Measurements from ENCODE around the gene DCAKD. TPM values are rescaled to one million over a fixed set of nuclear protein-coding genes. Genes with fewer than 3 reads are reported as not detected.

Gene DCAKD
- total and polyA plus RNA-seq, 2 experiments from 2014 or later, result 29.9 to 47.4 TPM

DNA sequence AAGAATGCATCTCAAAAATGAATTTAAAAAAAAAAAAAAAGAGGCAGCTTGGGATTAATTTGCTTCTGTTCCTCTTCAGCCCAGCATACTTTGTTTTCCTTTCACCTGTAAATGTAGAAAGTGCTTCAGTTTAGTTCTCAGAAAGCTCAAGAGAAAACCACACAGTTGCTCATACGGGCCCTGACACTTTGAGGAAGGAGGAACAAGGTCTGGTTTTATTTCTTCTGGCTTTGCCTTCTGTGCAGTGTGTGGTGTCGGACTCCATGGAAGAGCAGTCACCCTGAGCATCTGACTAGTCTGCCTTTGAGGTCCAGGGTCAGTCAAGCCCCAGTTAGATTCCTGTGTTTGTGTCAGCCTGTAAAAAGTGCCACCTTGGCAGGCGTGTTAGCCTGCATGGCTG is 37.3 kb upstream of the DCAKD start:
- H3K9me2 ChIP-seq (replicated peaks; ENCODE audit: insufficient read depth), result no peaks in the 10 kb centered on the region
- no peak overlapping the region for H3K27ac ChIP-seq
- no peak overlapping the region for H2AFZ ChIP-seq
- H4K20me1 ChIP-seq (ENCODE audit: insufficient read depth, poor library complexity, severe bottlenecking), result no peaks in the 10 kb centered on the region
- no peaks in the 10 kb centered on the region for H3K27me3 ChIP-seq
- no peaks in the 10 kb centered on the region for H3K36me3 ChIP-seq (replicated peaks; ENCODE audit: insufficient read depth, low read depth)
- no peak for TF ChIP-seq EZH2 (IDR thresholded peaks at IDR 0.05; ENCODE audit: borderline replicate concordance)
- TF ChIP-seq, protein P1, sequence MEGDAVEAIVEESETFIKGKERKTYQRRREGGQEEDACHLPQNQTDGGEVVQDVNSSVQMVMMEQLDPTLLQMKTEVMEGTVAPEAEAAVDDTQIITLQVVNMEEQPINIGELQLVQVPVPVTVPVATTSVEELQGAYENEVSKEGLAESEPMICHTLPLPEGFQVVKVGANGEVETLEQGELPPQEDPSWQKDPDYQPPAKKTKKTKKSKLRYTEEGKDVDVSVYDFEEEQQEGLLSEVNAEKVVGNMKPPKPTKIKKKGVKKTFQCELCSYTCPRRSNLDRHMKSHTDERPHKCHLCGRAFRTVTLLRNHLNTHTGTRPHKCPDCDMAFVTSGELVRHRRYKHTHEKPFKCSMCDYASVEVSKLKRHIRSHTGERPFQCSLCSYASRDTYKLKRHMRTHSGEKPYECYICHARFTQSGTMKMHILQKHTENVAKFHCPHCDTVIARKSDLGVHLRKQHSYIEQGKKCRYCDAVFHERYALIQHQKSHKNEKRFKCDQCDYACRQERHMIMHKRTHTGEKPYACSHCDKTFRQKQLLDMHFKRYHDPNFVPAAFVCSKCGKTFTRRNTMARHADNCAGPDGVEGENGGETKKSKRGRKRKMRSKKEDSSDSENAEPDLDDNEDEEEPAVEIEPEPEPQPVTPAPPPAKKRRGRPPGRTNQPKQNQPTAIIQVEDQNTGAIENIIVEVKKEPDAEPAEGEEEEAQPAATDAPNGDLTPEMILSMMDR (IDR thresholded peaks at IDR 0.05; ENCODE audit: poor library complexity), result no peak
- no peak for TF ChIP-seq EZH2phosphoT487 (IDR thresholded peaks at IDR 0.05; ENCODE audit: low read depth, severe bottlenecking, unreplicated experiment)
- H3K4me2 ChIP-seq, result no peak overlapping the region
- DNase-seq (ENCODE audit: low spot score), result no peak
- 97% methylated on average over 3 of the region's 3 CpGs for WGBS (ENCODE audit: low lambda C conversion rate, missing lambda C conversion rate)
- no peak overlapping the region for H3K4me3 ChIP-seq
- peaks cover 2% of the 10 kb centered on the region for H3K79me2 ChIP-seq
- no peaks in the 10 kb centered on the region for H3K9me3 ChIP-seq (ENCODE audit: low read depth)
- peaks cover 12% of the 10 kb centered on the region for H3K4me1 ChIP-seq (ENCODE audit: insufficient read depth)

DNA sequence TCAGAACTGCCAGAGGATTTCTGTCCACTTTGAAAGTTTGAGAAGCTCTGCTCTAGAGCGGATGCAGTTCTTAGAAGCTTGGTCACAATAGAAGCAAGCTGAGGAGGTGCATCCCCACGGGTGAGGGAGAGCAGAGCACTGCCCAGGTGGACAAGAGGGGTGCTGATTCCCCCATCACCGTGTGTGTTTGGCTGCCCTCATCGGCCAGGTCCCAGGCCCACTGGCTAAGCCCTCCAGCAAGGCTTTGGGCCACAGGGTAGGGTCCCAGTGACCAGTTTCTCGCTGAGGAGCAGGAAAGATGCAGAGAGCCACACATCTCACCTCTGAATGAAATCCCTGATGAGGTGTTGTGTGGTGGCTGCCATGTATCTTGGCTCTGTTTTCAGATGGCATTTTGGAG is 36.5 kb upstream of the DCAKD start:
- Histone ChIP-seq H3K27me3 (no peaks in the 10 kb centered on the region), H3K4me2 (no peak overlapping the region), H3K9me3 (ENCODE audit: low read depth) (no peaks in the 10 kb centered on the region), H4K20me1 (ENCODE audit: insufficient read depth, poor library complexity, severe bottlenecking) (no peaks in the 10 kb centered on the region), H3K4me3 (no peak overlapping the region), H3K79me2 (peaks cover 2% of the 10 kb centered on the region), H3K9me2 (replicated peaks; ENCODE audit: insufficient read depth) (no peaks in the 10 kb centered on the region), H3K27ac (peak overlapping the region; percentile 30), H2AFZ (no peak overlapping the region), H3K4me1 (ENCODE audit: insufficient read depth) (peaks cover 5% of the 10 kb centered on the region), H3K36me3 (replicated peaks; ENCODE audit: insufficient read depth, low read depth) (no peaks in the 10 kb centered on the region)
- TF ChIP-seq EZH2 (IDR thresholded peaks at IDR 0.05; ENCODE audit: borderline replicate concordance) (no peak), EZH2phosphoT487 (IDR thresholded peaks at IDR 0.05; ENCODE audit: low read depth, severe bottlenecking, unreplicated experiment) (no peak)
- TF ChIP-seq, protein P1 (IDR thresholded peaks at IDR 0.05; ENCODE audit: poor library complexity), result no peak
- WGBS (ENCODE audit: low lambda C conversion rate, missing lambda C conversion rate), result 96% methylated on average over 5 of the region's 5 CpGs
- no peak for DNase-seq (ENCODE audit: low spot score)

DNA sequence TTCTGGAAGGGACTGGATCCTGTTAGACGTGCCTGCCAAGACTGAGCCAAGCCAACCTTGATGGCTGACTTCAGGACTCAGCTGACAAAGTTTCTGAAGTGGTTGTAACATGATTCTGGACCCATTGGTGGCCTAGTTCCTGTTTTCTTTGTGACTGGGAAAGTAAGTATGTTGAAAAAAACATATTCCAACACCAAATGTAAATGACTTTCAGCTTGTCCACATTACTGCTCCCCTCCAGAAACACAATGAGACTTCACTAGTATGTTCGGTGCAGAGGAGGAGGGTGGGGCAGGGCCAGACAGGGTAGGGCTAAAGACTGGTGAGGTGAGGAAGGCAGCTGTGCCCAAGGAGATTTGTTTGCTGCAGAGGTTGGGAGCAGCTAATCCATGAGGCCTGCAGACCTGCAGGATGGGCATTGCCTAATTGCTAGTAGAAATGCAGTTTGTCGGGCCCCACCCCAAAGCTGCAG is 36.1 kb upstream of the DCAKD start:
- peak overlapping the region; percentile 30 for H3K27ac ChIP-seq
- peaks cover 6% of the 10 kb centered on the region for H3K79me2 ChIP-seq
- H3K4me1 ChIP-seq (ENCODE audit: insufficient read depth), result peaks cover 2% of the 10 kb centered on the region
- H3K4me2 ChIP-seq, result no peak overlapping the region
- no peaks in the 10 kb centered on the region for H3K9me3 ChIP-seq (ENCODE audit: low read depth)
- no peak for DNase-seq (ENCODE audit: low spot score)
- H3K9me2 ChIP-seq (replicated peaks; ENCODE audit: insufficient read depth), result no peaks in the 10 kb centered on the region
- H3K36me3 ChIP-seq (replicated peaks; ENCODE audit: insufficient read depth, low read depth), result no peaks in the 10 kb centered on the region
- H3K4me3 ChIP-seq, result no peak overlapping the region
- H2AFZ ChIP-seq, result no peak overlapping the region
- 86% methylated on average over 3 of the region's 3 CpGs for WGBS (ENCODE audit: low lambda C conversion rate, missing lambda C conversion rate)
- no peaks in the 10 kb centered on the region for H4K20me1 ChIP-seq (ENCODE audit: insufficient read depth, poor library complexity, severe bottlenecking)
- TF ChIP-seq EZH2 (IDR thresholded peaks at IDR 0.05; ENCODE audit: borderline replicate concordance), result no peak
- TF ChIP-seq, protein P1 (IDR thresholded peaks at IDR 0.05; ENCODE audit: poor library complexity), result no peak
- no peak for TF ChIP-seq EZH2phosphoT487 (IDR thresholded peaks at IDR 0.05; ENCODE audit: low read depth, severe bottlenecking, unreplicated experiment)
- H3K27me3 ChIP-seq, result no peaks in the 10 kb centered on the region
